ENCODE data around the gene MIGA2. TPM values are rescaled to one million over a fixed set of nuclear protein-coding genes. Genes with fewer than 3 reads are reported as not detected.

The MIGA2 gene
- total RNA-seq, 1 donor from 2014 or later: 39.3 TPM

DNA sequence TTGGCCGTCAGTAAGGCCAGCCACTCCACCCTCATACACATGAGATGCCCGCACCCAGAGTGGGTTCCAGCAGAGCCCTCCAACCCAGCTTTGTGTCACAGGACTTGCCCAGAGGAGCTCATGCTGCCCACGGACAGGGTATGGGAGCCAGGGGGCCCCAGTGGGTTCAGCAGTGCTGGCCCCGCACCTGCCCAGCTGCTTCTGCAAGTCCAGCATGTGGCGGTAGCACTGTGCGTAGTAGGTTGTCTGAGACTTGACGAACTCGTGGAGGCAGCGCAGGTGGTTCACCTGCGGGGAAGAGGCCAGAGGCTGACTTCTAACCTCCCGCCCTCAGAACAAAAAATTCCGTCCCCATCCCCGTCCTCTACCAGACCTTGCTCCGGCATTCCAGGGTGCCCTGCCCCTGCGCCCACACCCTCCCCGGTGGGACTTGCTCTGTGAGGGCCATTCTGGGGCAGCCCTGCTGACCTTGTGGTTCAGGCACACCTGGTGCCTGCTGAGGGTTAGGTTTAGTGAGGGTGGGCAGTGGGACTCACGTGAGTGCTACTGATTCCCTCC is 26.8 kb upstream of the MIGA2 start:
- no peak for DNase-seq (ENCODE audit: low spot score)
- intact Hi-C loops (cut with DNase I): loop anchor here (5.0 kb wide), 1 partner anchor 62 kb away; the partner anchor contains the start of genes DOLK and NUP188

GRCh38 chr9:129010267-129010975 is 26.0 kb upstream of the MIGA2 start:
- intact Hi-C loops (cut with DNase I): no loop called here
- DNase-seq (ENCODE audit: low spot score): no peak

GRCh38 chr9:129011170-129011569 is 25.3 kb upstream of the MIGA2 start:
- no peak for DNase-seq (ENCODE audit: low spot score)
- intact Hi-C loops (cut with DNase I): no loop called here

- intact Hi-C loops (cut with DNase I): no loop called here
- DNase-seq (ENCODE audit: low spot score): no peak
These were observed 24.7 kb upstream of the MIGA2 start for GRCh38 chr9:129011761-129012181.

- intact Hi-C loops (cut with DNase I): no loop called here
These were observed 24.1 kb upstream of the MIGA2 start for GRCh38 chr9:129012343-129012742.

DNA sequence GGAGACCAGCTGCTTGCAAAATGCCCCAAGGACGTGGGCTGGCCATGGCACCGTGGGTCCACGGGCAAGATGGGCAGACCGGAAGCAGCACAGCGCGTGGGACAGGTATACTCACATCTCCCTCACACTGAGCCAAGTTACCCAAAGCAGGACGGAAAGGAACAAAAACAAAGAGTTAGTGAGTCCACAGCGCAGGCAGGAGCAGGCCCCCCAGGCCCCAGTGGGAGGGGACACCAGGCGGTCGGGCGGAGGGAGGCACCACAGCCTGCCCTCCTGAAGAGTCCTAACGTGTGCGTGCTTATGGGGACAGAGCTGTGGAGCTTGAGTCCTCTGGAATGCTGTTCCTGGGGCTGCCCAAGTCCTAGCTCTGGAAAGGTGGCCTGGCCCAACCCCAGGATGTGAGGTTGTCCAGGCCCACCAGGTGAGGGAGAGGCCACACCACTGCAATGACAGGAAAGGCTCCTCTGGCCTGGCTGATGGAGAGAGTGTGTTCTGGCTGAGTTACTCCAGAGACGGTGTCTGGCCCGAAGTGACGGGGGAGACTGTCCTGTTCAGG is 23.5 kb upstream of the MIGA2 start:
- intact Hi-C loops (cut with DNase I): no loop called here

More at GRCh38 chr9:129012343-129012742, 24.1 kb upstream of the MIGA2 start:
- DNase-seq (ENCODE audit: low spot score): no peak

DNA sequence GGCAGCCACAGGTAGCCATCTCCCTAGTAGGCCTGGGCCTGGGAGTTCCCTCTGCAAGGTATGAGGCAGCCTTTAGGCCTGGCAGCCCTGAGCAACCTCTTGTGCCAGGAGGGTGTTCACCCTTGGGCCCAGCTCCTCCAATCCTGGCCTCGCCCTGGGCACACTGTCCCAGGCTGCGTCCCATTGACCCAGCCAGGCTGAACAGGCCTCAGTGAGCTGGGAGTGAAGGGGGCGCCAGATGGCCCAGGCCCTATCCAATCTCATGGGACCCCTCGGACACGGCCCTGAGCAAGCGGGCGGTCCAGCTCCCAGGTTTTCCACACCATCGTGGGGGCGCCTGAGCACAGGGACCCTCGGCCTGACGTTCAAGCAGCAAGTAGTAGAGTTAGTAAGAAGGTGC is 22.8 kb upstream of the MIGA2 start:
- DNase-seq (ENCODE audit: low spot score): no peak
- intact Hi-C loops (cut with DNase I): no loop called here

More for the DNA sequence above, 23.5 kb upstream of the MIGA2 start:
- no peak for DNase-seq (ENCODE audit: low spot score)

GRCh38 chr9:129014124-129014523 is 22.3 kb upstream of the MIGA2 start:
- intact Hi-C loops (cut with DNase I): no loop called here
- no peak for DNase-seq (ENCODE audit: low spot score)

GRCh38 chr9:129014608-129015007 is 21.8 kb upstream of the MIGA2 start:
- DNase-seq (ENCODE audit: low spot score): no peak
- intact Hi-C loops (cut with DNase I): no loop called here

- DNase-seq (ENCODE audit: low spot score): no peak
- intact Hi-C loops (cut with DNase I): no loop called here
These were observed 15.3 kb upstream of the MIGA2 start for GRCh38 chr9:129021091-129021490.

DNA sequence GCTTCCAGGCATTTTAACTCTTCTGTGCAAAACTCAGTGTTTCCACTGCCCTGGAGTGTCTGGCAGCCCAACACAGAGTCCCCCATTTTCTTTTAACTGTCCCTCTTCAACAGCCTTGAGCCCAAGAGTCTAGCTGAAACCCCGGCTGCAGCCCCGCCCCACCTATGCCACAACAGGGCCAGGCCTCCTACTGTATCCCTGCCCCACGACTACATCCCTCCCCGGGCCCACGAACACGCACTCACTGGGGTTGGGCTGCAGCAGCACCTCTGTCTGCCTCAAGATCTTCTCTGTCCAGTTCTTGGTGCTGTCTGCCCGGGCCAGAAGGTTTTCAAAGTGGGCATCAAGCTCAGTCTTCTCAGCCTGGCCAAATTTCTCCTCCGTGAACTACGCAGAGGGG is 14.4 kb upstream of the MIGA2 start:
- no peak for DNase-seq (ENCODE audit: low spot score)
- intact Hi-C loops (cut with DNase I): no loop called here

DNA sequence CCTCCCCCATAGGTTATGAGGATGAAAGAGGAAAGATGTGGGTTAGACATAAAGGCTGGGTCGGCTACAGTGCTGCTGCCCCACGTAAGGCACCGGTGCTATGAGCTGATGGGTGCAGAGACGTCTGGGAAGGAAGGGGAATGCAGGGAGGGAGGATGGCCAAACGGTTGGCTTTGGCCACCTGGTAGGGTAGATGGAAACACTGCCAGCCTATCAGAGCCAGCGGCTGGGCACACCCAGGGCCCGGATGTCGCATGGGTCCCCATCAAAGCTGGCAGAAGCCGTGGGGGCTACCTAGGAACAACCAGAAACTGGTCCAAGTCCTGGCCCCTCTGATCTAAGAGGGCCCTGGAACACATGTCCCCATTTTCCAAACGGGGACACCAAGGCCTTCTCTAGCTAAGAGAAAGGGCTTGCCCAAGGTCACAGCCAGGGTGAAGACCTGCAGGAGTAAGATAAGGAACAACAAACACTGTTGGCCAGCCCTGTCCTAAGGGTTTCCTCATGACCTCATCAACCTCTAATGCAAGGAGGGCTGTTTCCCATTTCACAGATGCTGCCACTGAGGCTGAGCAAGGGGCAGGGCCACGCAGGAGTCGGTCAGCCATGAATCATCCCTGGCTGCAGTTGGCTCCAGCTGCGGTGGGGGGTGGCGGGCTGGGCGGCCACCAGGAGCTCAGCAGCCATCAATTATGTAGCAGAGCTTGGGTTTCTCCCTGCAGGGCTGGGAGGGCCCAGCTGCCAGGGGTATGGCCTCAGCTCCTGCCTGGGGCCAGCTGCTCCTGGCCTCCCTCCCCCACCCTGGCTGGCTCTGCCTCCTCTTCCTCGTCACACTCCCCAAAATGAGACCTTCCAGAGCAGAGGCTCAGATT is 13.2 kb upstream of the MIGA2 start:
- intact Hi-C loops (cut with DNase I): no loop called here
- no peak for DNase-seq (ENCODE audit: low spot score)

GRCh38 chr9:129023908-129024233 is 12.6 kb upstream of the MIGA2 start:
- intact Hi-C loops (cut with DNase I): no loop called here
- no peak for DNase-seq (ENCODE audit: low spot score)

DNA sequence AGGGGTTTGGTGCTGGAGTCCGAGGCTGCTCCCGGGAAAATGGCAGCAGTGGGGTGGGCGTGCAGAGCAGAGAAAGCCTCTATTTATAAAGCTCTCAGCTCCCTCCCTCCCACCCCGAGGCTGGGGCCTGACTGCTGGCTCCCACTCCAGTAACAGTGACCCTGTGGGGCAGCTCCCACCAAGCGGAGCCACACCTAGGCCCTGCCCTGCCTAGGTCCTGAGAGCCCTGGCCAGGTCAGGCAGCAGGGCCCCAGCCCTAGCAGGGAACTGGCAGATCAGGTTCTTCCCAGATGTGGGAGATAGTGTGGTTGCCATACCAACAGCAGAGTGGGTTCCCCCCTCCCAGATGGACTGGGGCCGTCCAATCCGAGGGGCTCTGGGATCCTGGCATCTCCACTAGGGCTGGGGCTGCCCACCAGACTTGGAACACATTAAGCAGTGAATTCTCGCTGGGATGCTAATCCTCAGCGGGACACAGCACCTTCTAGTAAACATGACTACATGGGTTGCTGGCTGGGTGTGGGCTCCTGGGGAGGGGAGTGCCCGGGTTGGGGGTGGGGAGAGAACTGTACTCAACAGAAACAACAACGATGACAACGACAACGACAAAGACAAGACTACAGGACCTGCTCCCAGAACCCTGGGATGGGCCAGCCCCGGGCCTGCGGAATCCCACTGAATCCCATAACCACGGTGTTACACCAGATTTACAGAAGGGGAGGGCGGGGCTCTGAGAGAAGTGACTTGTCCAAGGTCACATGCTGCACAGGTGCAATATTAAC is 9.8 kb upstream of the MIGA2 start:
- no peak for DNase-seq (ENCODE audit: low spot score)
- intact Hi-C loops (cut with DNase I): no loop called here

GRCh38 chr9:129027224-129027684 is 9.2 kb upstream of the MIGA2 start:
- DNase-seq (ENCODE audit: low spot score): no peak
- intact Hi-C loops (cut with DNase I): no loop called here

DNA sequence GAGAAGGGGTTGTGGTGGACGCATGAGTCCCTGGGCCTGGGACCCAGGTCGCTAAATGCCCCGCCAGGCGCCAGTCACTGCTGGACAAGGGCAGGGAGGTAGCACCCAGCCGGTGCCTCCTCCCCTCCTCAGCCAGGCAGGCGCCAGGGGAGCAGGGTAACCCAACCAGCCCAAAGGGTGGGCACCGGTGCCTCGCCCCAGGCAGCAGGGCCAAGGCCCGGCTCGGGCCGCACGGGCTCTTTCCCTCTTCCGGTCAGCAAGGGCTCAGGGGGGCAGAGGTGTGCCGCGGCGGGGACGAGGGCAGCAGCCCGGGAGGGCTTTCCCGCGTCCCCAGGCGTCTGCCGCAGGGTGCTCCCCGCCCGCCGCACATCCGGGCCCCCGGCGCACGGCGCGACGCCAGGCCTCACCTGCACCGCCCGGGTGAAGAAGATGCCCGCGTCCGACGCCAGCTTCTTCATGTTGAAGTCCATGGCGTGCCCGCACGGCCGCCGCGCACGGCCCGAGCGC is 8.7 kb upstream of the MIGA2 start:
- no peak for DNase-seq (ENCODE audit: low spot score)
- intact Hi-C loops (cut with DNase I): no loop called here

GRCh38 chr9:129028192-129028966 is 8.0 kb upstream of the MIGA2 start, which contains the start of gene SH3GLB2:
TSS of gene SH3GLB2 (minus strand) at chr9:129028331. CDS start at chr9:129028154, 177 bp downstream.
- intact Hi-C loops (cut with DNase I): no loop called here
- peak; percentile 100 for DNase-seq (ENCODE audit: low spot score)

DNA sequence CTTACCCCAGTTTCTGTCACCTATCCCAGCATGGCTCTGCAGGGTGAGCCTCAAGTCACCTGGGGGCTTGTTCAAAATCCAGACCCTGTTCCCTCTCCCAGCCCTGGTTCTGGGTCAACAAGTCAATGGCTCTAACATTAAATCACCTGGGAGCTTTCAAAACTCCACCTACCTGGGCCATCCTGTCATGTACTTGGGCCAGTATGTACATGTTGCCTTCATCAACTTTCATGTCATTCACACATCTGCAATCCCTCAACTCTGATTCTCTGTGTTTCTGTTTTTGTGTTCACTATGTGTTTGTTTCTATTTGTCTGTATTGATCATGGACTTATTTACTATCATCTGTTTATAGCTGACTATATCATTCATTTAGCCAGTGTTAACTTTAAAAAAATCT is 6.2 kb upstream of the MIGA2 start:
- DNase-seq (ENCODE audit: low spot score): no peak
- intact Hi-C loops (cut with DNase I): no loop called here
